ENCODE measurements around the gene ATP5MG.

Gene ATP5MG

GRCh38 chr11:118435893-118436624 is 34.7 kb downstream of the ATP5MG start, which contains the start of gene KMT2A (continued):
- TF ChIP-seq ZNF560 (tag by site-specific recombination; IDR thresholded peaks at IDR 0.05; ENCODE audit: borderline replicate concordance) (no peak), ZSCAN23 (tag by site-specific recombination; IDR thresholded peaks at IDR 0.05) (no peak), ZNF518A (tag by site-specific recombination; conservative IDR thresholded peaks at IDR 0.05; ENCODE audit: low read depth) (no peak), ZNF473 (tag by site-specific recombination; IDR thresholded peaks at IDR 0.05) (no peak), ZNF280C (tag by site-specific recombination; IDR thresholded peaks at IDR 0.05) (no peak), ZNF837 (tag by site-specific recombination; IDR thresholded peaks at IDR 0.05) (no peak), ZNF426 (tag by site-specific recombination; IDR thresholded peaks at IDR 0.05) (peak; percentile 11; the same call in 1 of the 2 replicates), ZIC2 (tag by site-specific recombination; IDR thresholded peaks at IDR 0.05) (peak; percentile 80), ZFHX2 (tag by site-specific recombination; conservative IDR thresholded peaks at IDR 0.05) (peak; percentile 89), ZNF48 (tag by site-specific recombination; IDR thresholded peaks at IDR 0.05) (no peak), SCRT2 (tag by site-specific recombination; IDR thresholded peaks at IDR 0.05) (no peak), WT1 (tag by site-specific recombination; IDR thresholded peaks at IDR 0.05) (peak; percentile 54), MYNN (tag by site-specific recombination; IDR thresholded peaks at IDR 0.05; ENCODE audit: borderline replicate concordance) (0 out of 2 replicates have a peak, but pooled peaks have one; percentile 15), ZNF626 (tag by site-specific recombination; IDR thresholded peaks at IDR 0.05) (peak; percentile 94), ZNF561 (tag by site-specific recombination; IDR thresholded peaks at IDR 0.05; ENCODE audit: borderline replicate concordance) (peak; percentile 94), ZNF529 (tag by site-specific recombination; IDR thresholded peaks at IDR 0.05; ENCODE audit: insufficient replicate concordance) (no peak), ZNF350 (tag by site-specific recombination; IDR thresholded peaks at IDR 0.05) (no peak), KLF9 (tag by site-specific recombination; IDR thresholded peaks at IDR 0.05; ENCODE audit: low read depth) (peak; percentile 92), ZNF335 (tag by site-specific recombination; conservative IDR thresholded peaks at IDR 0.05) (no peak), ZNF416 (tag by site-specific recombination; IDR thresholded peaks at IDR 0.05) (no peak), EGR2 (tag by site-specific recombination; IDR thresholded peaks at IDR 0.05; ENCODE audit: low read depth) (peak; percentile 87), ZSCAN4 (tag by site-specific recombination; IDR thresholded peaks at IDR 0.05) (no peak), REST (tag by site-specific recombination; IDR thresholded peaks at IDR 0.05) (peak; percentile 26; the same call in 1 of the 2 replicates), ZNF544 (tag by site-specific recombination; IDR thresholded peaks at IDR 0.05) (no peak), ZNF692 (tag by site-specific recombination; IDR thresholded peaks at IDR 0.05) (peak; percentile 33)
